ENCODE results near the gene DOCK10.

DNA sequence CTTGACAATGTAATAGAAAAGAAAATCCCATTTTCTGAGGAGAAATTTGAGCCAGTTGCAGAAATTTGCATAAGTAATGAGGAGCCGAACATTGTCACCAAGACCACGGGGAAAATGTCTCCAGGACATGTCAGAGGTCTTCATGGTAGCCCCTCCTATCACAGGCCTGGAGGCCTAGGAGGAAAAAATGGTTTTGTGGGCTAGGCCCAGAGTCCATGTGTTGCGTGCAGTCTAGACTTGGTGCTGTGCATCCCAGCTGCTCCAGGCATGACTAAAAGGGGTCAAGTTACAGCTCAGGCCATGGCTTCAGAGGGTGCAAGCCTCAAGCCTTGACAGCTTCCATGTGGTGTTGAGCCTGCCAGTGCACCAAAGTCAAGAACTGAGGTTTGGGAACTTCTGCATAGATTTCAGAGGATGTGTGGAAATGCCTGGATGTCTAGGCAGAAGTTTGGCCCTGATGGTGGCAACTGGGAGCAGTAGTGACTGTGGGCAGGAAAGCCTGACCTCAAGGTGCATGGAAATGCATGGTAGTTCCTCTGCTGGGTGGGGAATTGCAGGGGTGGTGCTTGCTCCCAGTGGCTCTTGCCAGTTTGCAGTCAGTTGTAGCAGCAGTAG, 284.2 kb downstream of the DOCK10 start:
- no peak for TF ChIP-seq BACH2 (CRISPR knock-in tag; IDR thresholded peaks at IDR 0.05; ENCODE audit: borderline replicate concordance)
- TF ChIP-seq, protein P1, sequence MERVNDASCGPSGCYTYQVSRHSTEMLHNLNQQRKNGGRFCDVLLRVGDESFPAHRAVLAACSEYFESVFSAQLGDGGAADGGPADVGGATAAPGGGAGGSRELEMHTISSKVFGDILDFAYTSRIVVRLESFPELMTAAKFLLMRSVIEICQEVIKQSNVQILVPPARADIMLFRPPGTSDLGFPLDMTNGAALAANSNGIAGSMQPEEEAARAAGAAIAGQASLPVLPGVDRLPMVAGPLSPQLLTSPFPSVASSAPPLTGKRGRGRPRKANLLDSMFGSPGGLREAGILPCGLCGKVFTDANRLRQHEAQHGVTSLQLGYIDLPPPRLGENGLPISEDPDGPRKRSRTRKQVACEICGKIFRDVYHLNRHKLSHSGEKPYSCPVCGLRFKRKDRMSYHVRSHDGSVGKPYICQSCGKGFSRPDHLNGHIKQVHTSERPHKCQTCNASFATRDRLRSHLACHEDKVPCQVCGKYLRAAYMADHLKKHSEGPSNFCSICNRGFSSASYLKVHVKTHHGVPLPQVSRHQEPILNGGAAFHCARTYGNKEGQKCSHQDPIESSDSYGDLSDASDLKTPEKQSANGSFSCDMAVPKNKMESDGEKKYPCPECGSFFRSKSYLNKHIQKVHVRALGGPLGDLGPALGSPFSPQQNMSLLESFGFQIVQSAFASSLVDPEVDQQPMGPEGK (CRISPR knock-in tag; IDR thresholded peaks at IDR 0.05; ENCODE audit: borderline replicate concordance), result no peak
- TF ChIP-seq, protein P2, sequence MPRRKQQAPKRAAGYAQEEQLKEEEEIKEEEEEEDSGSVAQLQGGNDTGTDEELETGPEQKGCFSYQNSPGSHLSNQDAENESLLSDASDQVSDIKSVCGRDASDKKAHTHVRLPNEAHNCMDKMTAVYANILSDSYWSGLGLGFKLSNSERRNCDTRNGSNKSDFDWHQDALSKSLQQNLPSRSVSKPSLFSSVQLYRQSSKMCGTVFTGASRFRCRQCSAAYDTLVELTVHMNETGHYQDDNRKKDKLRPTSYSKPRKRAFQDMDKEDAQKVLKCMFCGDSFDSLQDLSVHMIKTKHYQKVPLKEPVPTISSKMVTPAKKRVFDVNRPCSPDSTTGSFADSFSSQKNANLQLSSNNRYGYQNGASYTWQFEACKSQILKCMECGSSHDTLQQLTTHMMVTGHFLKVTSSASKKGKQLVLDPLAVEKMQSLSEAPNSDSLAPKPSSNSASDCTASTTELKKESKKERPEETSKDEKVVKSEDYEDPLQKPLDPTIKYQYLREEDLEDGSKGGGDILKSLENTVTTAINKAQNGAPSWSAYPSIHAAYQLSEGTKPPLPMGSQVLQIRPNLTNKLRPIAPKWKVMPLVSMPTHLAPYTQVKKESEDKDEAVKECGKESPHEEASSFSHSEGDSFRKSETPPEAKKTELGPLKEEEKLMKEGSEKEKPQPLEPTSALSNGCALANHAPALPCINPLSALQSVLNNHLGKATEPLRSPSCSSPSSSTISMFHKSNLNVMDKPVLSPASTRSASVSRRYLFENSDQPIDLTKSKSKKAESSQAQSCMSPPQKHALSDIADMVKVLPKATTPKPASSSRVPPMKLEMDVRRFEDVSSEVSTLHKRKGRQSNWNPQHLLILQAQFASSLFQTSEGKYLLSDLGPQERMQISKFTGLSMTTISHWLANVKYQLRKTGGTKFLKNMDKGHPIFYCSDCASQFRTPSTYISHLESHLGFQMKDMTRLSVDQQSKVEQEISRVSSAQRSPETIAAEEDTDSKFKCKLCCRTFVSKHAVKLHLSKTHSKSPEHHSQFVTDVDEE (CRISPR knock-in tag; IDR thresholded peaks at IDR 0.05), result no peak
- no peak for TF ChIP-seq RARB (CRISPR knock-in tag; IDR thresholded peaks at IDR 0.05)
- no peak for TF ChIP-seq ARNTL (CRISPR knock-in tag; IDR thresholded peaks at IDR 0.05; ENCODE audit: borderline replicate concordance, low read depth)
- TF ChIP-seq, protein P3, sequence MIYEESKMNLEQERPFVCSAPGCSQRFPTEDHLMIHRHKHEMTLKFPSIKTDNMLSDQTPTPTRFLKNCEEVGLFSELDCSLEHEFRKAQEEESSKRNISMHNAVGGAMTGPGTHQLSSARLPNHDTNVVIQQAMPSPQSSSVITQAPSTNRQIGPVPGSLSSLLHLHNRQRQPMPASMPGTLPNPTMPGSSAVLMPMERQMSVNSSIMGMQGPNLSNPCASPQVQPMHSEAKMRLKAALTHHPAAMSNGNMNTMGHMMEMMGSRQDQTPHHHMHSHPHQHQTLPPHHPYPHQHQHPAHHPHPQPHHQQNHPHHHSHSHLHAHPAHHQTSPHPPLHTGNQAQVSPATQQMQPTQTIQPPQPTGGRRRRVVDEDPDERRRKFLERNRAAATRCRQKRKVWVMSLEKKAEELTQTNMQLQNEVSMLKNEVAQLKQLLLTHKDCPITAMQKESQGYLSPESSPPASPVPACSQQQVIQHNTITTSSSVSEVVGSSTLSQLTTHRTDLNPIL (CRISPR knock-in tag; IDR thresholded peaks at IDR 0.05; ENCODE audit: low read depth), result no peak
- no peak for TF ChIP-seq ZNF8 (CRISPR knock-in tag; IDR thresholded peaks at IDR 0.05)
- TF ChIP-seq OSR1 (CRISPR knock-in tag; IDR thresholded peaks at IDR 0.05), result no peak
- no peak for TF ChIP-seq ESRRG (CRISPR knock-in tag; IDR thresholded peaks at IDR 0.05)
- no peak for TF ChIP-seq CSDC2 (CRISPR knock-in tag; IDR thresholded peaks at IDR 0.05)
- no peak for TF ChIP-seq GLIS3 (CRISPR knock-in tag; IDR thresholded peaks at IDR 0.05)
- TF ChIP-seq PPARA (CRISPR knock-in tag; IDR thresholded peaks at IDR 0.05; ENCODE audit: borderline replicate concordance), result no peak
